IPS-11a (cell line): ENCODE results near the gene ADRA2B.
"Not testable (repeated sequence)": the region's sequence is repeated elsewhere in the genome, so short reads cannot be mapped to it uniquely, and the experiment has no call there.

ENCODE experiments used
- H3K4me3 ChIP-seq: one replicate; pipeline ENCODE4 v1.5.1; 2013; ENCODE audit warnings: low read depth, low read length, control low read depth

The ADRA2B gene

GRCh38 chr2:96116424-96116878 lies at the start of gene ADRA2B:
Gene ADRA2B (minus strand): TSS chr2:96116571. CDS start chr2:96116149, 422 bp downstream.
- peak within 1 kb of the TSS; percentile 53 for H3K4me3 ChIP-seq

GRCh38 chr2:96164459-96165184 lies 48.3 kb upstream of the ADRA2B start:
- H3K4me3 ChIP-seq = no peak overlapping the region

- no peak overlapping the region for H3K4me3 ChIP-seq
Observed at GRCh38 chr2:96163768-96164429, 47.5 kb upstream of the ADRA2B start.

- H3K4me3 ChIP-seq = no peak overlapping the region
Observed at GRCh38 chr2:96163415-96163767, 47.0 kb upstream of the ADRA2B start.

GRCh38 chr2:96161898-96162297 lies 45.5 kb upstream of the ADRA2B start:
- no peak overlapping the region for H3K4me3 ChIP-seq

GRCh38 chr2:96160366-96160765 lies 44.0 kb upstream of the ADRA2B start:
- H3K4me3 ChIP-seq = not testable (repeated sequence)

GRCh38 chr2:96159084-96159830 lies 42.9 kb upstream of the ADRA2B start:
- H3K4me3 ChIP-seq = no peak overlapping the region

GRCh38 chr2:96158554-96158940 lies 42.2 kb upstream of the ADRA2B start:
- no peak overlapping the region for H3K4me3 ChIP-seq

- H3K4me3 ChIP-seq = no peak overlapping the region
Observed at GRCh38 chr2:96157649-96158553, 41.5 kb upstream of the ADRA2B start.

- no peak overlapping the region for H3K4me3 ChIP-seq
Observed at GRCh38 chr2:96156926-96157648, 40.7 kb upstream of the ADRA2B start.

- H3K4me3 ChIP-seq = no peak overlapping the region
Observed at GRCh38 chr2:96156011-96156820, 39.8 kb upstream of the ADRA2B start.

GRCh38 chr2:96154506-96155380 lies 38.4 kb upstream of the ADRA2B start:
- no peak overlapping the region for H3K4me3 ChIP-seq

GRCh38 chr2:96153991-96154431 lies 37.6 kb upstream of the ADRA2B start:
- no peak overlapping the region for H3K4me3 ChIP-seq

GRCh38 chr2:96153291-96153713 lies 36.9 kb upstream of the ADRA2B start:
- H3K4me3 ChIP-seq = no peak overlapping the region

- no peak overlapping the region for H3K4me3 ChIP-seq
Observed at GRCh38 chr2:96152304-96153161, 36.2 kb upstream of the ADRA2B start.

GRCh38 chr2:96151595-96152303 lies 35.4 kb upstream of the ADRA2B start:
- H3K4me3 ChIP-seq = no peak overlapping the region
